Muscle of leg (tissue), 11 donors: ENCODE measurements around the gene RAI14. TPM values are rescaled to one million over a fixed set of nuclear protein-coding genes. Genes with fewer than 3 reads are reported as not detected.
A peak's percentile ranks its signal among the peaks of the same experiment; 100 is the strongest.
"Not testable (repeated sequence)": the region's sequence is repeated elsewhere in the genome, so short reads cannot be mapped to it uniquely, and the experiment has no call there.

Experiments
- DNase-seq: peaks from one replicate; pipeline ENCODE4 v3.0.0; 2013
- H3K27ac ChIP-seq: one replicate; pipeline ENCODE4 v1.5.1; 2013; ENCODE audit warnings: mild to moderate bottlenecking, low read length, control low read depth
- H3K27me3 ChIP-seq: one replicate; pipeline ENCODE4 v1.6.1; 2013; ENCODE audit warnings: low read length; ENCODE audit not compliant: control insufficient read depth, insufficient read depth
- H3K36me3 ChIP-seq: one replicate; pipeline ENCODE4 v1.6.1; 2013; ENCODE audit warnings: low read length; ENCODE audit not compliant: control insufficient read depth, insufficient read depth
- H3K4me1 ChIP-seq: one replicate; pipeline ENCODE4 v1.6.1; 2013; ENCODE audit warnings: low read length; ENCODE audit not compliant: control insufficient read depth, insufficient read depth
- H3K4me3 ChIP-seq: one replicate; pipeline ENCODE4 v1.5.1; 2013; ENCODE audit warnings: low read length, control low read depth
- H3K9me3 ChIP-seq: replicated peaks from 2 replicates; pipeline ENCODE4 v1.6.1; 2013; ENCODE audit warnings: low read depth, low read length; ENCODE audit not compliant: control insufficient read depth
- WGBS: methylation state at CpG from one replicate; pipeline ENCODE4 v1.1.5; 2013; ENCODE audit warnings: missing lambda C conversion rate; ENCODE audit not compliant: insufficient coverage; 5-methylcytosine and 5-hydroxymethylcytosine counted together
- polyA plus RNA-seq, 8 donors: library from polyadenylated mRNA; unstranded; fragments of 120-200 nt; gene quantifications; one replicate each; pipeline versions ENCODE4 v1.2.1 to v1.2.3, GENCODE V29; 2013; ENCODE audit warnings: inconsistent platforms in 1 of 8, low replicate concordance in 1 of 8; ENCODE audit not compliant: insufficient read length in 8 of 8, insufficient read depth in 1 of 8
- total RNA-seq: library from RNA; stranded (reverse); fragments of 120-200 nt; gene quantifications from one replicate; pipeline ENCODE4 v1.2.4, GENCODE V29; 2013

The RAI14 gene
- total and polyA plus RNA-seq, 9 donors, result 15.7 to 40.4 (median 24.3) TPM

DNA sequence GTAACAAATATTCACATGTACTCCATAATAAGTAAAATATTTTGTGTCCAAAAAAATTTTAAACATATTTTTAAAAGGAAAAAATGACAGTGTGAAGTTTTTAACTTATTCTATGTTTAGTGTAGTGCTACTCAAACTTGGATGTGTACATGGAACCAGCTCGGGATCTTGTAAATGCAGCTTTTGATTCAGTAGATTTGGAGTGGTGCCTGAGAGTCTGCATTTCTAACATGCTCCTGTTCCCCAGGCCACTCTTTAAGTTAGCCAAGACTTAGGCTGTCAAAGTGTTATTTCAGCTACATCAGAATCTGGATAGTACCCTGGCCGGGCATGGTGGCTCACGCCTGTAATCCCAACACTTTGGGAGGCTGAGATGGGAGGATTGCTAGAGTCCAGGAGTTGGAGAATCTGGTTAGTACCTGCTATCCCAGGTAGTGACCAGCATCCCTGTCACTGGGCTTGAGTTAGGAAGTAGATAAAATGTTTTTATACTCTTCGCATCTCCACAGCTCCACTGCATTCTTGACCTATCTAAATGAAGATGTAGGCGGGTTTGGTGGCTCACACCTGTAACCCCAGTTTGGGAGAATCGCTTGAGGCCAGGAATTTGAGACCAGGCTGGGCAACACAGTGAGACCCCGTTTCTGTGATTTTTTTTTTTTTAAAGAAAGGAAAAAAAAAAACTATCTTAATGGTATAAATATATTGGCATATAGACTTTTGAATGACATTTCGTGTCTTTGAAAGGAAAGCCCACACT is 122.1 kb downstream of the RAI14 start:
- peaks cover 5% of the 10 kb centered on the region for H3K9me3 ChIP-seq
- H3K4me1 ChIP-seq, result peaks cover 3% of the 10 kb centered on the region
- H3K4me3 ChIP-seq, result no peak overlapping the region
- DNase-seq, result no peak
- H3K36me3 ChIP-seq, result no peaks in the 10 kb centered on the region
- no peaks in the 10 kb centered on the region for H3K27me3 ChIP-seq
- WGBS, result 96% methylated on average over 3 of the region's 8 CpGs
- no peak overlapping the region for H3K27ac ChIP-seq

DNA sequence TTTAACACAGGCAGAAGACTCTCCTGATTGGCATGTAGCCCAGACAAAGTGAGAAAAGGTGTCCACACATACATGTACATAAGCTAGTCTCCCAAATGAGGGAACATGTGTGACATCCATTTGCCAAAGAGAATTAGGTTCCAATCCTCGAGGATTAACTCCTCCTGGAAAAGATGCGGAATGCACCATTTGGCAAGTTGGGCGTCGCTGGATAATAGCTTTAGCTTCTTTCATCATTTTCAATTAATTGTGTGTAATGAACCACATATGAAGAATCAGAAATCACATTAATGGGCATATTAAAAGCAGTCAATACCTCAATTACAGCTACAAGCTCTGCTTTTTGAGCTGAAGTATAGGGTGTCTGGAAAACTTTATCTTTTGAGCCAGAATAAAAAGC is 127.8 kb downstream of the RAI14 start:
- WGBS, result no CpG with 5 or more reads among the region's 4 CpGs
- not testable (repeated sequence) for H3K36me3 ChIP-seq, H3K27ac ChIP-seq, DNase-seq, H3K4me3 ChIP-seq, H3K27me3 ChIP-seq, H3K4me1 ChIP-seq, H3K9me3 ChIP-seq

DNA sequence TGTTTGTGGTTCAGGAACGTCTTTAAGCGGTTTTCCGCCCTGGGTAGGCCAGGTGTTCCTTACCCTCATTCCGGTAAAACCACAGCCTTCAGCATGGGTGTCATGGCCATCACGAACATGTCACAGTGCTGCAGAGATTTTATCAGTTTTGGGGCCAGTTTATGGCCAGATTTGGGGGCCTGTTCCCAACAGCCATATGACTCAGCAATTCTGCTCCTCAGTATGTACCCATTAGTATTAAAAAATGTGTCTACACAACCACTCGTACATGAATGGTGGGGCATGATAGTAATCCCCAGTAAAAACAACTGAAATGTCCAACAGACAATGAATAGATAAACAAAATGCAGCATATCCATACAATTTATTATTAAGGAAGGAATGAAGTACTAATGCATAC is 130.9 kb downstream of the RAI14 start:
- no peak overlapping the region for H3K27ac ChIP-seq

DNA sequence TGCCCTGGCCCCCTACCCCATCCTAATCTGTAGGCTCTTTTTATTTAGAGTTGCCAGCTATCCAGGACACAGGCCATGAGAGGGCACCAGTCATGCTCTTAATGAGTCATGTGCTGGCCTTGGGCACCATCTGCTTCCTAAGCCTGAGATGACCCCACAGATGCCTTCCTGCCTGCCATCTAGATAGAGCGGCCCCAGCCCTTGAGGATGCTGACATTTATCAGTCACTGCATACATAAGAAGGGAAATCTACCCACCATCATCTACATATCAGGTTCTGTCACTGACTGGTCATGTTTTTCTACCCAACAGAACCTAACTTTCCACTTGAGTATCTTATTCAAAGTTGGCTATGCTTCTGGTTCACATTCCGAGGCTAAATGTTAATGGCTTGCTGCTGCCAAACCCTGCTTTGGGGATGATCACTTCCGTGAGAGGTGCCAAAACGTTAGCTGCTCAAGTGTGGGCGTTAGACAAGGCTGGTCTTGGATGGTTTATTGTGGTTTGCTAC is 132.9 kb downstream of the RAI14 start:
- Histone ChIP-seq H3K9me3 (peaks cover 2% of the 10 kb centered on the region), H3K4me1 (peaks cover 4% of the 10 kb centered on the region), H3K36me3 (no peaks in the 10 kb centered on the region), H3K27ac (no peak overlapping the region), H3K27me3 (no peaks in the 10 kb centered on the region), H3K4me3 (no peak overlapping the region)
- DNase-seq, result peak; percentile 62
- 82% methylated on average over 1 of the region's 5 CpGs for WGBS

More for the DNA sequence above, 130.9 kb downstream of the RAI14 start:
- H3K4me1 ChIP-seq, result peaks cover 7% of the 10 kb centered on the region
- H3K4me3 ChIP-seq, result no peak overlapping the region
- H3K9me3 ChIP-seq, result peaks cover 2% of the 10 kb centered on the region
- no peaks in the 10 kb centered on the region for H3K27me3 ChIP-seq
- 100% methylated on average over 4 of the region's 6 CpGs for WGBS
- no peak for DNase-seq
- H3K36me3 ChIP-seq, result no peaks in the 10 kb centered on the region

DNA sequence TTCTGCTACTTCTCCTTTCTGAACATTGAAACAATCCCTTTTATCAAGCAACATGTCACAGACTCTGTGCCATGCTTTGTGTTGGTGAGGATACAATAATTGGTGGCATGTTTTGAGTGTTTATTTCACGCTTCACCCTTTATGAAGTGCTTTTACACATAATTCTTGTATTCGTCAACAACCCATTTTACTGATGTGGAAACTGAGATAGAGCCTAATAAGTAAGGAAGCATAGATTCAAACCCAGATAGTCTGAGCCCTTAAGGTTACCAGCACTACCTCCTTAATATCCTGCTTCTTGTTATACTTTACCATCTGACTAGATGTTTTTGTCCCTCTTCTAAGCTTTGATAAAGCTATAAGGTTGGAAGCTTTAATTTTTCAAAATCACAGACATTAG is 133.5 kb downstream of the RAI14 start:
- Histone ChIP-seq H3K9me3 (peaks cover 2% of the 10 kb centered on the region), H3K36me3 (no peaks in the 10 kb centered on the region), H3K4me3 (no peak overlapping the region), H3K4me1 (peaks cover 4% of the 10 kb centered on the region), H3K27me3 (no peaks in the 10 kb centered on the region), H3K27ac (no peak overlapping the region)
- no peak for DNase-seq
- WGBS, result no CpG with 5 or more reads among the region's 2 CpGs

DNA sequence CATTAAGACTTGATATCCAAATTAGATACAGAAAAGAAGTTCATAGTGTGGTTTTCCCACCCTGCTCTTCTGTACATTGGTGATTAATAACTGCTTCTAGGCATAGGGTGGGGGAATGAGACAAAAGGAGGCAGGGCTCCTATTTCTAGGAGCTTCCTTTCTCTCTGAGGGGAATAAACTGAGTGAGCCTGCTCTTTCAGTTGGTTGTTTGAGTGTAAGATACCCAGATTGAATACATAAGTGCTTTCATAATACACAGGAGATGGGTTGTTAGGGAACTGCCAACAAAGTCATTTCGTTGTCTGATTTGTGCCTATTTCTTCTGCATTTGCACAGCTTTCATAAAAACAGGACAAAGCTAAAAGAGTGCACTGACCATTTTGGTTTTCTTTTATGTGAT is 133.9 kb downstream of the RAI14 start:
- no peak overlapping the region for H3K4me3 ChIP-seq
- no peak for DNase-seq
- H3K36me3 ChIP-seq, result no peaks in the 10 kb centered on the region
- WGBS, result no CpG with 5 or more reads among the region's 1 CpG
- no peak overlapping the region for H3K27ac ChIP-seq
- H3K4me1 ChIP-seq, result peaks cover 4% of the 10 kb centered on the region
- H3K27me3 ChIP-seq, result no peaks in the 10 kb centered on the region
- peaks cover 2% of the 10 kb centered on the region for H3K9me3 ChIP-seq

DNA sequence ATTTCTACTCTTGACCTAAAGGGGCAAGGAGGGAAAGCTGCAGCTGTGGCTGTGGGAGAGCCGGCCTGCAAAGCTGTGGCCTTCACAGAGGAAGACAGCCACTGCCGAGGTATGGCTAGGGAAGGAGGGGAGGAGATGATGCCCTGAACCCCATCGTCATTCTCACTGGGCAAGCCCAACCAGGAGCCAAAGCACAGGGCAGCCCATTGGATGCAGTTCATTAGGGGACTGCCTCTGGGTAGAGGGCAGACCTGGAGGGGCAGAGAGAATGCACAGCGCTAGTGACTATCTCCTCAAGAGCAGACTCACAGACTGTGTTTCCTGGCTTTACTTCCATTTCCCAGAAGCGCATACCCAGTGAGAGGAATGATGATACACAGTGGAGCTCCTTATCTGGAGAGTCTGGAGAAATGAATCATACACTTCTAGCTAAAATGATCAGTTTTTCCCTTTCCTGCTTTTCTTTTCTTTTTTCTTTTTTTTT is 135.7 kb downstream of the RAI14 start:
- H3K27me3 ChIP-seq, result no peaks in the 10 kb centered on the region
- H3K4me3 ChIP-seq, result no peak overlapping the region
- H3K4me1 ChIP-seq, result peaks cover 4% of the 10 kb centered on the region
- peaks cover under 1% of the 10 kb centered on the region for H3K36me3 ChIP-seq
- peaks cover 2% of the 10 kb centered on the region for H3K9me3 ChIP-seq
- DNase-seq, result no peak
- WGBS, result 100% methylated on average over 1 of the region's 5 CpGs
- no peak overlapping the region for H3K27ac ChIP-seq

DNA sequence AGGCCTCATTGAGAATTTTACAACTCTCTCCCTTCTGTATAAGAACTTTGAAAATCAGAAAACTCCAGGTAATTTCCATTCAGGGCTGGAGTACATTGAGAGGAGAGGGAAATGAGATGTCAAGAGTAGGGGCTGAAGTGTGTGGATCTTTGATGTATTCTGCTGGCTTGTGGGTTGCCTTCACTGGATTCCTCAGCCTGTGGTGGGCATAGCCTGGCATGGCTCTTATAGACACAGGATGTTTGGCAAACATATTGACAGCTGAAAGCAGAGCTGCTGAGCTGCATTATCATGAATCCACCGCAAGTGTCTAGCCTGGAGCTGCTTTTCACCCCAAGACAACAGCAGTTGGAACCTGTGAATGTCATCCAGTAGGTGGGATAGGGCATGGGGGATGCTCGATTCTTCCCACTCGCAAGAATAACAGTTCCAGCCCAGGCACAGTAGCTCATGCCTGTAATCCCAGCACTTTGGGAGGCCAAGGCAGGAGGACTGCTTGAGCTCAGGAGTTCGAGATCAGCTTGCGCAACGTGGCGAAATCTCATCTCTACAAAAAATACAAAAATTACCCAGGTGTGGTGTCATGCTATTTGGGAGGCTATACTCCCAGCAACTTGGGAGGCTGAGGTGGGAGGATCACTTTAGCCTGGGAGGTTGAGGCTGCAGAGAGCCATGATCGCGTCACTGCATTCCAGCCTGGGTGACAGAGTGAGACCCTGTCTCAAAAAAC is 146.9 kb downstream of the RAI14 start:
- no peaks in the 10 kb centered on the region for H3K4me1 ChIP-seq
- no peak overlapping the region for H3K4me3 ChIP-seq
- 100% methylated on average over 2 of the region's 9 CpGs for WGBS
- H3K36me3 ChIP-seq, result peaks cover 12% of the 10 kb centered on the region
- no peaks in the 10 kb centered on the region for H3K9me3 ChIP-seq
- no peak for DNase-seq
- H3K27ac ChIP-seq, result no peak overlapping the region
- no peaks in the 10 kb centered on the region for H3K27me3 ChIP-seq

DNA sequence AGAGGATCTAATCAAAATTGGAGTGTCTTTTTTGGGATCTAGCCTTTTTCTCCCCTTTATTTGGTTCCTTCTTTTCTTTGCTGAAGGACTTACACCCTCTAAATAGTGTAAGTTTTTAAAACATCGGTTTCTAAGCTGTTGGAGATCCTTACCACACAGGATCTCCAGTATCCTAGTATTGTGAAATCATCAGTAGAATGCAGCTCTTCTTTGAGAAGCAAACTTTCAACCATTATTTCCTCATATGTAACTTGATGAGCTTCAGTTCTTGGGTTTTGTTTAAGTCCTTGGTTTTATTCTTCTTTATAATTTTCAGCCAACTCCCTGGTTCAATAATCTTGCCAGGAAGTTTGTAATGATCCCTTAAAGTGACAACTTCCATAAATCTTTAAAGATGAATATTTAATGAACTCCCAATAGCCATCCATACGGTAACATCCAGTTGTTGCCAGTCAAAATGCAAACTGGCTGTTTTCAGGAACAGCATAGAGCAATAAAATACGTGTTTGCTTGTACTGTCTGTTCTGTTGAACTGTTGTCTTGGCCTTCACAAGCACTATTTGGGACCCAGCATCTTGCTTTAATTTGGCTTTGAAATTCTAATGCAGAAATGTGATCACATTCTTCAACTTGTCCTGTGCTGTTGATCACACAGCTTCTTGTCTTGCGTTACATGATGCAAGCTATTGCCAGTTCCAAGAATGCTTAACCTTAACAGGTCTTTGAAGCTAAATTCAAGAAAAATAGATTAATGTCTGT is 148.0 kb downstream of the RAI14 start:
- H3K27ac ChIP-seq, result no peak overlapping the region
- H3K36me3 ChIP-seq, result peaks cover 10% of the 10 kb centered on the region
- H3K9me3 ChIP-seq, result no peaks in the 10 kb centered on the region
- no peaks in the 10 kb centered on the region for H3K4me1 ChIP-seq
- no peak overlapping the region for H3K4me3 ChIP-seq
- peak; percentile 59 for DNase-seq
- H3K27me3 ChIP-seq, result no peaks in the 10 kb centered on the region
- WGBS, result 40% methylated on average over 1 of the region's 4 CpGs

DNA sequence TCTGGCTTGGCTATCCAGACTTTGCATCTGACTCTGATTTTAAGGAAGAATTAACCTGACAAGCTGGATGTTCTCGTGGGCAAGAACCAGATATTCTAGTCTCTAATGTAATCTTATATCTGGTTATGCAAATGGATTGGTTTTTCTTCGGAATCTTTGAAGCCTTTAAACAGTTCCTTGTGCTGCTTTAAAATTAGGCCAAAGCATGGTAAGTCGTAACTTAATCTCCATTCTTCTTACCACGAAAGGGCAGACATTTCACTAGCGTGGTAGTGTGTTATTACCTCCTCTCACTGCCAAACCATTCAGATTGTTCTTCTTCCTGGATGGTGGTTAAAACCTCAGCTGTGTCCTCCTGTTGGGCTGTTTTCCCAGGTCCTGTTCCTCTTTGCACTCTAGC is 148.8 kb downstream of the RAI14 start:
- H3K4me1 ChIP-seq, result no peaks in the 10 kb centered on the region
- DNase-seq, result no peak
- no peak overlapping the region for H3K4me3 ChIP-seq
- H3K27ac ChIP-seq, result no peak overlapping the region
- no peaks in the 10 kb centered on the region for H3K9me3 ChIP-seq
- 66% methylated on average over 3 of the region's 5 CpGs for WGBS
- H3K27me3 ChIP-seq, result no peaks in the 10 kb centered on the region
- H3K36me3 ChIP-seq, result peaks cover 10% of the 10 kb centered on the region
